ENCODE results near the gene TSPAN17. TPM values are rescaled to one million over a fixed set of nuclear protein-coding genes. Genes with fewer than 3 reads are reported as not detected.

Gene TSPAN17
- total and polyA plus RNA-seq, 2 experiments from 2014 or later = 27.9 to 33.4 TPM

DNA sequence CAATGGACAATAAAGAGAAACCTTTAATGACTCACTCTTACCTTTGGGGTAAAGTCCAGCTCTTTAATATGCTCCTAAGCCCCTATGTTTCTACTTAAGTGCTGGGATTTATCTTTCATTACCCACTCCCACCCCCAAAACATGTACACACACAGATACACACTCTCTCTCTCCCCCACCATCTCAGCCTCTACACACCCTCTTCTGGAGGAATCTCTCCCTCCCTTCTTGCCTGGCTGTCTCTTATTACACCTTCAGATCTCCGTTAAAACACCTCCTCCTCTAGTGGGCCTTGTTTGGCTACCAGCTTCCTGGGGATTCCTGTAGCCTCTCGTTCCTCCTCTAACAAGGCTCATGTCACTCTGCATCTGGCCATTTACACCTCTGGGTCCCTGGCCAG is 44.2 kb upstream of the TSPAN17 start:
- Histone ChIP-seq H3K9me3 (ENCODE audit: low read depth) (no peaks in the 10 kb centered on the region), H3K27ac (no peak overlapping the region), H2AFZ (no peak overlapping the region), H3K27me3 (no peaks in the 10 kb centered on the region), H3K4me3 (no peak overlapping the region), H3K36me3 (replicated peaks; ENCODE audit: insufficient read depth, low read depth) (no peaks in the 10 kb centered on the region), H3K4me1 (ENCODE audit: insufficient read depth) (peaks cover 4% of the 10 kb centered on the region), H3K9me2 (replicated peaks; ENCODE audit: insufficient read depth) (no peaks in the 10 kb centered on the region), H3K4me2 (no peak overlapping the region), H4K20me1 (ENCODE audit: insufficient read depth, poor library complexity, severe bottlenecking) (no peaks in the 10 kb centered on the region), H3K79me2 (no peaks in the 10 kb centered on the region)
- DNase-seq (ENCODE audit: low spot score) = no peak
- WGBS (ENCODE audit: low lambda C conversion rate, missing lambda C conversion rate) = 33% methylated on average over 2 of the region's 2 CpGs
- TF ChIP-seq, protein P1, sequence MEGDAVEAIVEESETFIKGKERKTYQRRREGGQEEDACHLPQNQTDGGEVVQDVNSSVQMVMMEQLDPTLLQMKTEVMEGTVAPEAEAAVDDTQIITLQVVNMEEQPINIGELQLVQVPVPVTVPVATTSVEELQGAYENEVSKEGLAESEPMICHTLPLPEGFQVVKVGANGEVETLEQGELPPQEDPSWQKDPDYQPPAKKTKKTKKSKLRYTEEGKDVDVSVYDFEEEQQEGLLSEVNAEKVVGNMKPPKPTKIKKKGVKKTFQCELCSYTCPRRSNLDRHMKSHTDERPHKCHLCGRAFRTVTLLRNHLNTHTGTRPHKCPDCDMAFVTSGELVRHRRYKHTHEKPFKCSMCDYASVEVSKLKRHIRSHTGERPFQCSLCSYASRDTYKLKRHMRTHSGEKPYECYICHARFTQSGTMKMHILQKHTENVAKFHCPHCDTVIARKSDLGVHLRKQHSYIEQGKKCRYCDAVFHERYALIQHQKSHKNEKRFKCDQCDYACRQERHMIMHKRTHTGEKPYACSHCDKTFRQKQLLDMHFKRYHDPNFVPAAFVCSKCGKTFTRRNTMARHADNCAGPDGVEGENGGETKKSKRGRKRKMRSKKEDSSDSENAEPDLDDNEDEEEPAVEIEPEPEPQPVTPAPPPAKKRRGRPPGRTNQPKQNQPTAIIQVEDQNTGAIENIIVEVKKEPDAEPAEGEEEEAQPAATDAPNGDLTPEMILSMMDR (IDR thresholded peaks at IDR 0.05; ENCODE audit: poor library complexity) = no peak
- no peak for TF ChIP-seq EZH2 (IDR thresholded peaks at IDR 0.05; ENCODE audit: borderline replicate concordance)
- no peak for TF ChIP-seq EZH2phosphoT487 (IDR thresholded peaks at IDR 0.05; ENCODE audit: low read depth, severe bottlenecking, unreplicated experiment)

DNA sequence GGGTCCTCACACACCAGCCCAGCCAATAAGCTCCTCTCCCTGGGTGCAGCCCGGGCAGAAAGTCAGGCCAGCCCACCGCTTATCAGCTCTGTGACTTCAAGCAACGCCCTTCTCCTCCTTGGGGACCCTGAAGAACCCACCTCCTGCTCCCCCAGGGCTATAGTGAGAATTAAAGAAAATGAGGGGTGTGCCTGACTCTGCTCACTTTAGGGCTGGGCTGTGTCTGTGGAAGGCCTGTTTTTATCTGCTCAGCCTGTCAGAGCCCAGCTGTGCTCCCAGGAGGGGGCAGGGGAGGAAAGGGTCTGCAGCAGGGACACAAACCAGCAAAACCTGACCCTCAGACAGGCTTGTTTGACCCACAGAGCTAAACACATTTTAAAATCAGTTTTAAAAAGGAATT is 41.3 kb upstream of the TSPAN17 start:
- 43% methylated on average over 3 of the region's 3 CpGs for WGBS (ENCODE audit: low lambda C conversion rate, missing lambda C conversion rate)
- Histone ChIP-seq H4K20me1 (ENCODE audit: insufficient read depth, poor library complexity, severe bottlenecking) (no peaks in the 10 kb centered on the region), H3K4me3 (no peak overlapping the region), H3K4me2 (no peak overlapping the region), H3K9me2 (replicated peaks; ENCODE audit: insufficient read depth) (no peaks in the 10 kb centered on the region), H2AFZ (no peak overlapping the region), H3K36me3 (replicated peaks; ENCODE audit: insufficient read depth, low read depth) (no peaks in the 10 kb centered on the region), H3K27me3 (no peaks in the 10 kb centered on the region), H3K79me2 (no peaks in the 10 kb centered on the region), H3K9me3 (ENCODE audit: low read depth) (no peaks in the 10 kb centered on the region), H3K4me1 (ENCODE audit: insufficient read depth) (peaks cover 4% of the 10 kb centered on the region), H3K27ac (no peak overlapping the region)
- no peak for TF ChIP-seq EZH2phosphoT487 (IDR thresholded peaks at IDR 0.05; ENCODE audit: low read depth, severe bottlenecking, unreplicated experiment)
- no peak for TF ChIP-seq EZH2 (IDR thresholded peaks at IDR 0.05; ENCODE audit: borderline replicate concordance)
- TF ChIP-seq, protein P1 (IDR thresholded peaks at IDR 0.05; ENCODE audit: poor library complexity) = no peak
- no peak for DNase-seq (ENCODE audit: low spot score)

DNA sequence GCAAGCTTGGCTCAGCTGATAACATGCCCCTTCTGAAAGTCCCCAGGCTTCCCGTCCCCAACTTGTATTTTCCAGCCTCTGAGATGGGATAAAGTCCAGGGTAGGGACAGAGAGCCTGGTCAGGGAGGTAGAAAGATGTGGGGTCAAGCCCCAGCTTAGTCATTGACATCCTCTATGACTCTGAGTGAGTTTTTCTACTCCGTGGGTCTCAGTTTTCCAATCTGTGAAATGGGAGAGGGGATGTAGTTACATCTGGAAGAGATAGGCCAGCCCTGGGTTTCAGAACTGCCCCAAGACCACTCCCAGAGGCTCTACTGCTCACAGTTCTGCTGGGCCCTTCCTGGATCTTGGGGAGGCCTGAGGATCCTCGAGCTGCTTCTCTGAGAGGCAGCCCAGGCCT is 40.4 kb upstream of the TSPAN17 start:
- H3K4me3 ChIP-seq = no peak overlapping the region
- H4K20me1 ChIP-seq (ENCODE audit: insufficient read depth, poor library complexity, severe bottlenecking) = no peaks in the 10 kb centered on the region
- H3K4me1 ChIP-seq (ENCODE audit: insufficient read depth) = peaks cover 4% of the 10 kb centered on the region
- H3K9me3 ChIP-seq (ENCODE audit: low read depth) = no peaks in the 10 kb centered on the region
- DNase-seq (ENCODE audit: low spot score) = no peak
- no peaks in the 10 kb centered on the region for H3K79me2 ChIP-seq
- WGBS (ENCODE audit: low lambda C conversion rate, missing lambda C conversion rate) = 92% methylated on average over 3 of the region's 3 CpGs
- no peaks in the 10 kb centered on the region for H3K36me3 ChIP-seq (replicated peaks; ENCODE audit: insufficient read depth, low read depth)
- TF ChIP-seq EZH2phosphoT487 (IDR thresholded peaks at IDR 0.05; ENCODE audit: low read depth, severe bottlenecking, unreplicated experiment) = no peak
- no peak for TF ChIP-seq EZH2 (IDR thresholded peaks at IDR 0.05; ENCODE audit: borderline replicate concordance)
- TF ChIP-seq, protein P1 (IDR thresholded peaks at IDR 0.05; ENCODE audit: poor library complexity) = no peak
- H3K9me2 ChIP-seq (replicated peaks; ENCODE audit: insufficient read depth) = no peaks in the 10 kb centered on the region
- H3K4me2 ChIP-seq = no peak overlapping the region
- no peak overlapping the region for H2AFZ ChIP-seq
- no peak overlapping the region for H3K27ac ChIP-seq
- H3K27me3 ChIP-seq = no peaks in the 10 kb centered on the region

Data from hepatocyte (in vitro differentiated cells).